HepG2 (cell line): Measurements from ENCODE around the gene ENTPD2. TPM values are rescaled to one million over a fixed set of nuclear protein-coding genes. Genes with fewer than 3 reads are reported as not detected.

ENCODE experiments used
- ATF1 ChIP-seq: IDR thresholded peaks from 2 replicates; pipeline ENCODE4 v1.6.1; 2016; ENCODE audit warnings: mild to moderate bottlenecking, control low read depth
- ATM ChIP-seq: fragments of 450-650 bp; IDR thresholded peaks from 2 replicates; pipeline ENCODE4 v1.7.1; 2017; ENCODE audit warnings: mild to moderate bottlenecking, borderline replicate concordance
- CREB1 ChIP-seq, 2 experiments: fragments of 450-650 bp in 1 of 2; IDR thresholded peaks; 2 replicates each; pipeline ENCODE4 v1.6.1; 2016 to 2017; ENCODE audit warnings: control low read depth in 1 of 2, mild to moderate bottlenecking in 1 of 2, missing compliant biosample characterization in 1 of 2, missing genetic modification characterization in 1 of 2
- FOXO4 ChIP-seq: sonication (generic); formaldehyde crosslinking; conservative IDR thresholded peaks from 2 replicates; pipeline ENCODE4 v1.8.1; 2023; ENCODE audit warnings: missing genetic modification reagents
- HMGXB3 ChIP-seq: sonication (generic); formaldehyde crosslinking; IDR thresholded peaks from 2 replicates; pipeline ENCODE4 v1.4.0; 2020; ENCODE audit warnings: missing genetic modification reagents, borderline replicate concordance
- HNRNPUL1 ChIP-seq: fragments of 200-400 bp; formaldehyde crosslinking; IDR thresholded peaks from 2 replicates; pipeline ENCODE4 v1.6.1; 2017; ENCODE audit warnings: low read depth, mild to moderate bottlenecking, low read length, moderate library complexity
- HOXD1 ChIP-seq: sonication (generic); formaldehyde crosslinking; IDR thresholded peaks from 2 replicates; pipeline ENCODE4 v1.5.0; 2020; ENCODE audit warnings: missing genetic modification reagents
- NFE2L1 ChIP-seq: sonication (generic); formaldehyde crosslinking; IDR thresholded peaks from 2 replicates; pipeline ENCODE4 v1.4.0; 2020; ENCODE audit warnings: missing genetic modification reagents, mild to moderate bottlenecking, borderline replicate concordance
- PBX2 ChIP-seq: IDR thresholded peaks from 2 replicates; pipeline ENCODE4 v1.6.1; 2016; ENCODE audit warnings: control low read depth
- POLR2A ChIP-seq, 2 experiments: IDR thresholded peaks; 2 replicates each; pipeline ENCODE4 v1.6.1; 2011; ENCODE audit warnings: low read depth in 2 of 2, low read length in 2 of 2, mild to moderate bottlenecking in 1 of 2, moderate library complexity in 1 of 2; ENCODE audit not compliant: insufficient read depth in 1 of 2
- RARA ChIP-seq: IDR thresholded peaks from 2 replicates; pipeline ENCODE4 v1.6.1; 2016; ENCODE audit warnings: missing genetic modification reagents, missing compliant biosample characterization
- ZNF225 ChIP-seq: sonication (generic); formaldehyde crosslinking; IDR thresholded peaks from 2 replicates; pipeline ENCODE4 v1.4.0; 2020; ENCODE audit warnings: mild to moderate bottlenecking, missing genetic modification reagents
- ZNF558 ChIP-seq: sonication (generic); formaldehyde crosslinking; IDR thresholded peaks from 2 replicates; pipeline ENCODE4 v1.9.0; 2022; ENCODE audit warnings: mild to moderate bottlenecking, missing genetic modification reagents, borderline replicate concordance
- ZNF841 ChIP-seq: sonication (generic); formaldehyde crosslinking; IDR thresholded peaks from 2 replicates; pipeline ENCODE4 v1.8.1; 2023; ENCODE audit warnings: missing genetic modification reagents, borderline replicate concordance
- ZSCAN31 ChIP-seq: sonication (generic); formaldehyde crosslinking; IDR thresholded peaks from 2 replicates; pipeline ENCODE4 v1.5.0; 2020; ENCODE audit warnings: low read depth, mild to moderate bottlenecking, missing genetic modification reagents
- polyA plus RNA-seq, 8 experiments: library from polyadenylated mRNA; depleted of rRNA in 3 of 8; stranded (reverse) in 7 of 8; unstranded in 1 of 8; fragments of >200 nt; fragmentation: Illumina TruSeq in 4 of 8; extraction: Trizol in 4 of 8; gene quantifications; 2 replicates each; pipeline versions ENCODE4 v1.2.1 to v1.2.3, GENCODE V29; 2011 to 2016; ENCODE audit warnings: low read depth in 4 of 8, missing spikeins in 1 of 8, mixed read lengths in 1 of 8; ENCODE audit not compliant: insufficient read depth in 1 of 8
- total RNA-seq, 5 experiments: library from RNA; depleted of rRNA; stranded (reverse); fragments of >200 nt; fragmentation: Illumina TruSeq; extraction: Trizol; gene quantifications; 2 replicates each; pipeline ENCODE4 v1.2.3, GENCODE V29; 2016; ENCODE audit warnings: low read depth in 1 of 5
- TF ChIP-seq, protein P1 (sequence below): sonication (generic); formaldehyde crosslinking; IDR thresholded peaks from 2 replicates; pipeline ENCODE4 v1.8.0; 2023; ENCODE audit warnings: mild to moderate bottlenecking, missing genetic modification reagents
- TF ChIP-seq, protein P2 (sequence below): sonication (generic); formaldehyde crosslinking; IDR thresholded peaks from 2 replicates; pipeline ENCODE4 v1.8.0; 2022; ENCODE audit warnings: mild to moderate bottlenecking, missing genetic modification reagents, moderate library complexity
- TF ChIP-seq, protein P3 (sequence below): sonication (generic); formaldehyde crosslinking; IDR thresholded peaks from 2 replicates; pipeline ENCODE4 v1.5.0; 2020; ENCODE audit warnings: mild to moderate bottlenecking, missing genetic modification reagents

The ENTPD2 gene
- total and polyA plus RNA-seq, 2 of the 13 experiments (the other 11 are each of a cell fraction or from before 2014, with no cell fraction given), result 0.95 to 3.2 TPM

- TF ChIP-seq, protein P1, sequence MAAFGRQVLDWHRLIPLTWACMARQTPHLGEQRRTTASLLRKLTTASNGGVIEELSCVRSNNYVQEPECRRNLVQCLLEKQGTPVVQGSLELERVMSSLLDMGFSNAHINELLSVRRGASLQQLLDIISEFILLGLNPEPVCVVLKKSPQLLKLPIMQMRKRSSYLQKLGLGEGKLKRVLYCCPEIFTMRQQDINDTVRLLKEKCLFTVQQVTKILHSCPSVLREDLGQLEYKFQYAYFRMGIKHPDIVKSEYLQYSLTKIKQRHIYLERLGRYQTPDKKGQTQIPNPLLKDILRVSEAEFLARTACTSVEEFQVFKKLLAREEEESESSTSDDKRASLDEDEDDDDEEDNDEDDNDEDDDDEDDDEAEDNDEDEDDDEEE, result peak; percentile 57; the same call in 1 of the 2 replicates
- TF ChIP-seq POLR2A (IDR thresholded peaks at IDR 0.05; ENCODE audit: insufficient read depth in 1 of 2, low read depth in 2 of 2, low read length in 2 of 2) (peak in 1 of 2 experiments; percentile 65; a peak in 2 of 4 replicates), NFE2L1 (CRISPR knock-in tag) (no peak), ZNF225 (CRISPR knock-in tag) (no peak), HNRNPUL1 (0 out of 2 replicates have a peak, but pooled peaks have one; percentile 63), ATF1 (no peak), CREB1 (IDR thresholded peaks at IDR 0.05) (peak; percentile 84), CREB1 (CRISPR knock-in tag; IDR thresholded peaks at IDR 0.05) (no peak), ZSCAN31 (CRISPR knock-in tag) (peak; percentile 91), RARA (CRISPR knock-in tag) (no peak), HMGXB3 (CRISPR knock-in tag) (no peak), FOXO4 (CRISPR knock-in tag) (no peak), ATM (no peak), HOXD1 (CRISPR knock-in tag) (0 out of 2 replicates have a peak, but pooled peaks have one; percentile 15), PBX2 (CRISPR knock-in tag) (peak; percentile 25), ZNF558 (CRISPR knock-in tag) (no peak), ZNF841 (no peak)
- TF ChIP-seq, protein P2, sequence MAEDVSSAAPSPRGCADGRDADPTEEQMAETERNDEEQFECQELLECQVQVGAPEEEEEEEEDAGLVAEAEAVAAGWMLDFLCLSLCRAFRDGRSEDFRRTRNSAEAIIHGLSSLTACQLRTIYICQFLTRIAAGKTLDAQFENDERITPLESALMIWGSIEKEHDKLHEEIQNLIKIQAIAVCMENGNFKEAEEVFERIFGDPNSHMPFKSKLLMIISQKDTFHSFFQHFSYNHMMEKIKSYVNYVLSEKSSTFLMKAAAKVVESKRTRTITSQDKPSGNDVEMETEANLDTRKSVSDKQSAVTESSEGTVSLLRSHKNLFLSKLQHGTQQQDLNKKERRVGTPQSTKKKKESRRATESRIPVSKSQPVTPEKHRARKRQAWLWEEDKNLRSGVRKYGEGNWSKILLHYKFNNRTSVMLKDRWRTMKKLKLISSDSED (CRISPR knock-in tag), result no peak
- TF ChIP-seq, protein P3, sequence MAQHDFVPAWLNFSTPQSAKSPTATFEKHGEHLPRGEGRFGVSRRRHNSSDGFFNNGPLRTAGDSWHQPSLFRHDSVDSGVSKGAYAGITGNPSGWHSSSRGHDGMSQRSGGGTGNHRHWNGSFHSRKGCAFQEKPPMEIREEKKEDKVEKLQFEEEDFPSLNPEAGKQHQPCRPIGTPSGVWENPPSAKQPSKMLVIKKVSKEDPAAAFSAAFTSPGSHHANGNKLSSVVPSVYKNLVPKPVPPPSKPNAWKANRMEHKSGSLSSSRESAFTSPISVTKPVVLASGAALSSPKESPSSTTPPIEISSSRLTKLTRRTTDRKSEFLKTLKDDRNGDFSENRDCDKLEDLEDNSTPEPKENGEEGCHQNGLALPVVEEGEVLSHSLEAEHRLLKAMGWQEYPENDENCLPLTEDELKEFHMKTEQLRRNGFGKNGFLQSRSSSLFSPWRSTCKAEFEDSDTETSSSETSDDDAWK (CRISPR knock-in tag), result no peak
Observed at GRCh38 chr9:137086531-137087408, 32.9 kb upstream of the ENTPD2 start, which contains the start of gene MAN1B1 (continued).
